Stimulated activated CD8-positive, alpha-beta memory T cell treated with anti-CD3 and anti-CD28 coated beads, Interleukin-4, amount 100 ng/mL, for 24 hours (primary cell): Measurements from ENCODE around the gene IQGAP2.
A peak's percentile ranks its signal among the peaks of the same experiment; 100 is the strongest.

Experiments
- DNase-seq: peaks from one replicate; pipeline ENCODE4 v3.0.0-alpha.2; 2020; ENCODE audit warnings: low read depth

The IQGAP2 gene

DNA sequence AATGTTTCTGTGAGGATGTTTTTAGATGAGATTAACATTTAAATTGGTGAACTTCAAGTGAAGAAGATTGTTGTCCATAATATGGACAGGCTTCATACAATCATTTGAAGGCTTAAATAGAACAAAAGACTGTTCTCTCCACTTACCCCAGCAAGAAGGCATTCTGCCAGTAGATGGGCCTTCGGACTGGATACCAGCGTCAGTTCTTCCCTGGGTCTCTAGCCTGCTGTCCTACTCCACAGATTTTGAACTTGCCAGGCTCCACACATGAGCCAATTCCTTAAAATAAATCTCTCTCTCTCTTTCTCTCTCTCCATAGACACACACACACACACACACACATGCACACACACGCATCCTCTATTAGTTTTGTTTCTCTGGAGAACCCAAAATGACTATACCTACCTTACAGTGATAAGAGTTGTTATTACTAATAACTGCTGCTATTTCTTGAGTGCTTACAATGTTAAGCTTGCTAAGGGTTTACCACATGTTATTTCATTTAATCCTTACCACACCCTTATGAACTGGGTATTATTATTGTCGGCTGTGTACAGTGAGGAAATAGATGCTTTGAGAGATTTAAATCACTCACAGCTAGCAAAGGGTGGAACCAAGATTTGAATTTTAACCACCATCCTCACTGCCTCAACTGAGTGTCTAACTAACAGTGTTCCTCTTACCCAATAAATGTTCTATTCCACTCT lies 19.8 kb upstream of the IQGAP2 start:
- DNase-seq: no peak

GRCh38 chr5:76384189-76384588 lies 18.9 kb upstream of the IQGAP2 start:
- DNase-seq: no peak

GRCh38 chr5:76384705-76385104 lies 18.4 kb upstream of the IQGAP2 start:
- DNase-seq: no peak

GRCh38 chr5:76385540-76385939 lies 17.5 kb upstream of the IQGAP2 start:
- no peak for DNase-seq

GRCh38 chr5:76386360-76386759 lies 16.7 kb upstream of the IQGAP2 start:
- DNase-seq: no peak

GRCh38 chr5:76388236-76388635 lies 14.8 kb upstream of the IQGAP2 start:
- DNase-seq: no peak

DNA sequence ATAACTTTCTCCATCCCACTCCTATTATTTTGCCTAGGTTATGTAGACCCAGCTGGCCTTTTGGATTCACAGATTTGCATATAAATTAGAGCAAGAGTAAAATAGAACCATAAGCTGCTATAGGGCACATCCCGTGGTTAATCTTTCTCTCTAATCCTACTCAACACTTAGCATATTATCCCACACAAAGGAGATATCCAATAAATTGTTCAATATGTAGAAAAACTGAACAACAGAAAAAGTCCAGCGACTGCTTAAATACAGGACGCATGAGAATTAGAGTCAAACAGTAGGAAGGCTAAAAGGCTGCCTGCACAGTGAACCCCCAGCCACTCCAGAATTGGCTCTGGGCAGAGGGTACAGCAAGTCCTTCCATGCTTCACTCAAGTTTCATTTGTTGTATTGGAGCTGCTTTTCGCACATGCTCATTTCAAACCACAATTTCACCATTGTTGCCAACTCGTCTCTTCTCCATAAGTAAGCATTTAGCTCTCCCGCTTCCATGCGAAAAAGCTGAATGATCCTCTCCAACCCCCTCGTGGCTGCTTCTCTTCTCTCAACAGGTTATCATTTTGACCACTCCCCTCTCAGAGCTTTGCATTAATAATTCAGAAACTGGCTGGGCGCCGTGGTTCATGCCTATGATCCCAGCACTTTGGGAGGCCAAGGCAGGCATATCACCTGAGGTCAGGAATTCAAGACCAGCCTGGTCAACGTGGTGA lies 14.1 kb upstream of the IQGAP2 start:
- DNase-seq: no peak

- no peak for DNase-seq
These were observed 13.5 kb upstream of the IQGAP2 start for GRCh38 chr5:76389513-76390154.

DNA sequence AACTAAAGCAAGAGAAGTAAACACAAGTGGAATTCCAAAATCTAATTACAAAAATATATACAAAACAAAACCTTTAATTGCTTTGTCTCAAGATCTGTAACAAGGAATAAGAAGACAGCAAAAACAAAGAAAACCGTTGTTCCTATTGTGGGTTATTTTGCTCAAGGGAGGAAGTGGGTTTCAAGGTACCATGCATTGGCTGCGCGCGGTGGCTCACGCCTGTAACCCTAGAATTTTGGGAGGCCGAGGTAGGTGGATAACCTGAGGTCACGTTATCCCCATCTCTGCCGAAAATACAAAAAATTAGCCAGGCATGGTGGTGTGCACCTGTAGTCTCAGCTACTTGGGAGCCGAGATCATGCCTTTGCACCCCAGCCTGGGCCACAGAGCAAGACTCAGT lies 12.1 kb upstream of the IQGAP2 start:
- no peak for DNase-seq

- no peak for DNase-seq
These were observed 9.9 kb upstream of the IQGAP2 start for GRCh38 chr5:76393035-76393680.

DNA sequence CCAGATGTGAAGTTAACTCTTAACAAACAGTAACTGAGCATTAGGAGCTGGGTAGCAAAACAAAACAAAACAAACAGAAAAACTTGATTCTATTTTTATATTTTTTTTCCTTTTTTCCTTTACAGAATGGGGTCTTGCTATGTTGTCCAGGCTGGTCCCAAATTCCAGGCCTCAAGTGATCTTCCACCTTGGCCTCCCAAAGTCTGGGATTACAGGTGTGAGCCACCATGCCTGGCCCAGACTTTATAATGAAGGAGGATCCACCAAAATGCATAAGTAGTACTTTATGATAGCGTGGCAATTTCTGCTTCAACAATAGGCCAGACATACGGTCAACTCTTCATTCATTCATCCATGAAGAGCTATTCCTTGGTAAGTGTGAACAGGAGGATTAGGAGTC lies 5.9 kb upstream of the IQGAP2 start:
- DNase-seq: no peak

GRCh38 chr5:76399268-76399667 lies 3.8 kb upstream of the IQGAP2 start:
- DNase-seq: no peak

- no peak for DNase-seq
These were observed 2.6 kb upstream of the IQGAP2 start for GRCh38 chr5:76400466-76400865.

DNA sequence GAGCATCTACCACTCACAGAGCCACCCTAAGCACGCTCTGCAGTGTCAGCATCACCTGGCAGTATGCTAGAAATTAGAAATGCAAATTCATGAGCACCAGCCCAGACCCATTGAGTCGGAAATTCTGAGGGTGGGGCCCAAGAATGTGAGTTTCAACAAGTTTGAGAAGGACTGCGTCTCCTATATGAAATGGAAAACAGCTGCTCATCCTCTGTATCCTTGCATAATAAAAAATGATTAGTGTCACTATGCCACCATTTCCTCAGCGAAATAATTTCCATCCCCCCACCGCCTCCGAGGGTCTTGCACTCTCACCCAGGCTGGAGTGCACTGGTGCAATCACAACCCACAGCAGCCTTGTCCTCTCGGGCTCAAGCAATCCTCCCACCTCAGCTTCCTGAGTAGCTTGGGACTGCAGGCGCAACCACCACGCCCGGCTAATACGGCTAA lies 1.3 kb upstream of the IQGAP2 start:
- no peak for DNase-seq

DNA sequence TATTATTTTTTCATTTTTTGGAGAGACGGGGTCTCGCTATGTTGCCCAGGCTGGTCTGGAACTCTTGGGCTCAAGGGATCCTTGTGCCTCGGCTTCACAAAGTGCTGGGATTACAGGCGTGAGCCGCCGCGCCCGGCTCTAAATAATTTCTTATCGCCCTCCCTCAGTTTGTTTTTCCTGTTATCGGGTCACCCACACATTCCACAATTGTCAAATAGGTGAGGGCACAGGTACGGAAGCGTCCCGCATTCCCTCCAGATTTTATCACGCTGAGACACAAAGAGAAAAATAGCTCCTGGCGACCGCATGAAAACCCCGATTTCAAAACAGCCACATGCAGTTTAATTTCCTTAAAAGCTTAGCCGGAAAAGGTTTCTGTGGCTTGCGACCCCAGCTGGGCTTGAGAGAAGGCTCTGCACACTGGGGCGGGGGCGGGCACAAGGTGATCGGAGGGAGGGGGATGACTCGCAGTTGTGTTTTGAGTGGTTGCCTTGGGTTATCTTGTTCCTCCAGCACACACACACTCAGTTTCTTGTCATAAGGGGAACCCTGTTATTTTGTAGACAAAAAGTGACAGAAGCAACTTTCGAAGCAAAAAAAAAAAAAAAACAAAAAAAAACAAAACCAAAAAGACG lies 717 bp upstream of the IQGAP2 start:
- DNase-seq: peak; percentile 72

GRCh38 chr5:76403766-76404222 lies 709 bp downstream of the IQGAP2 start:
- DNase-seq: peak; percentile 47

DNA sequence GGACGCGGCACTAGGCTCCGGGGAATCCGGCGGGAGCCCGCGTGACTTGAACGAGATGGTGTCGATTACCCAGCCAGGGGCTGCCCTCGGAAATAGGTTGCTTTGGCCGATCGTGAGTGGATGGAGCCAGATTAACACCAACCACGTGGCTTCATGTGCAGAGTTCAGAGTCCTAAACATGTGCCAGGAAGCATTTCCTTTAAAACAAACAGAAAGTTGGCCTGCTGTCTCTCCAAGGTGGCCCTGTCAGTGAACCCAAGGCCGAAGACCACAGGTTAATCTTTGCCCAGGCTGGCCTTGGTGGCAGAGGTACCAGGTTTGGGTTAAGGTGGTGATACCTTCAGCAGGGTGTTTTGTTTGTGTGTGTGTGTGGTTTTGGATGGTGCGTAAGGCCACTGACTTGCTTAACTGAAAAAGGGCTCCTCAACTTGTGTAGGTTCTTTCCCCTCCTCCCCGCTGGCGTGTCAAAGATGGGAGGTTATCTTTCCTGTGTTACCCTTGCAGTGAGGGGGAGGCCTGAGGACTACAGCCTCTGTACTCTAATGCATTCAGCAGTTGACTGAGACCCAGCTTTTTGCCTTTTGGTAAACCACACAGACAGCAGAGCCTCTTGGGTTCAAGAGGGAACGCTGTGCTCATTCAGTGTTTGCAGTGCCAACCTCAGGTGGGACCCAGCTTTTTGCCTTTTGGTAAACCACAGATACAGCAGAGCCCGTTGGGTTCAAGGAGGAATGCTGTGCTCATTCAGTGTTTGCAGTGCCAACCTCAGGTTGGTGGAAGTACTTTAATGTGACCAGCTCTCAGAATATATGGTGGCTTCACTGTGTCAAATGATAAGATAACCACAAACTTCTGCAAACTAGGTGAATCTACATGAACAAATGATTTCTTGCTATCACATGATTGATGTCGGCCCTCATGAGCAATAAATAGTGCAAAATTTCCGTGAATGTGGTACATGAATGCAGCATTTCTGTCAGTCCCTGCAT lies 1.4 kb downstream of the IQGAP2 start:
- DNase-seq: peak; percentile 58

GRCh38 chr5:76406014-76406413 lies 2.9 kb downstream of the IQGAP2 start:
- no peak for DNase-seq

GRCh38 chr5:76406673-76407072 lies 3.6 kb downstream of the IQGAP2 start:
- no peak for DNase-seq

- no peak for DNase-seq
These were observed 5.1 kb downstream of the IQGAP2 start for GRCh38 chr5:76408104-76408654.

DNA sequence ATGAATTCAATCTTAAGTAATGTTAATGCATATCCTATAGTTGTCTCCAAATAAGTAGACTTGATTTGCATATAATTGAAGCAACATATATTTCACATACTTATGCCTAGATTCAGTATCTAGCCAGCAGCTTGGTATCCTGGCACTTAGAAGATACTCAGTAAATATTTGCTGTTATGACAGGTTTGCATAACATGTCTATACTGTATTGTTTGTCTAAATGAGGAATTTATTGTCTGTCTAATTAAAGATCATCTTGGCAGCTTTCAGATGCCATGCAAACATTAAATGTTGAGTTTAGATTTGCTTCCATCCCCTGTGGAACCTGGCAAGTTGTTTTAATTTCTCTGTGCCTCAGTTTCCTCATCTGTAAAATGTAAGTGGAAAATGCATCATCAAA lies 9.4 kb downstream of the IQGAP2 start:
- no peak for DNase-seq
